Loucy (cell line): Measurements from ENCODE around the gene MED20.

Experiments used
- H2AFZ ChIP-seq: fragments of 200-600 bp; sonication (generic); 2 replicates; pipeline ENCODE4 v1.6.0; 2016; ENCODE audit warnings: antibody characterized with exemption, mild to moderate bottlenecking, low read length, moderate library complexity
- H3F3A ChIP-seq: fragments of 200-600 bp; 2 replicates; pipeline ENCODE4 v1.6.0; 2016; ENCODE audit warnings: antibody characterized with exemption, low read depth, mild to moderate bottlenecking
- H3K27me3 ChIP-seq: fragments of 200-600 bp; sonication (generic); 2 replicates; pipeline ENCODE4 v1.6.1; 2014; ENCODE audit warnings: low read length, mild to moderate bottlenecking; ENCODE audit not compliant: insufficient read depth, poor library complexity, severe bottlenecking
- H3K36me3 ChIP-seq: fragments of 200-600 bp; sonication (generic); 2 replicates; pipeline ENCODE4 v1.6.1; 2016; ENCODE audit warnings: low read length; ENCODE audit not compliant: insufficient read depth
- H3K4me1 ChIP-seq: fragments of 200-600 bp; sonication (generic); 2 replicates; pipeline ENCODE4 v1.5.1; 2014; ENCODE audit warnings: low read length, mild to moderate bottlenecking; ENCODE audit not compliant: insufficient read depth, poor library complexity, severe bottlenecking
- H3K4me2 ChIP-seq: fragments of 200-600 bp; sonication (generic); 2 replicates; pipeline ENCODE4 v1.6.0; 2014; ENCODE audit warnings: antibody characterized with exemption, low read length, low read depth, mild to moderate bottlenecking; ENCODE audit not compliant: poor library complexity, severe bottlenecking
- H3K4me3 ChIP-seq: fragments of 200-600 bp; sonication (generic); 2 replicates; pipeline ENCODE4 v1.5.1; 2014; ENCODE audit warnings: low read length, mild to moderate bottlenecking, mixed read lengths; ENCODE audit not compliant: poor library complexity, severe bottlenecking
- H3K79me2 ChIP-seq: fragments of 200-600 bp; sonication (generic); 2 replicates; pipeline ENCODE4 v1.6.1; 2014; ENCODE audit warnings: low read length; ENCODE audit not compliant: insufficient read depth
- H3K9ac ChIP-seq: fragments of 200-600 bp; sonication (generic); 2 replicates; pipeline ENCODE4 v1.6.0; 2014; ENCODE audit warnings: mild to moderate bottlenecking, low read depth, low read length, moderate library complexity; ENCODE audit not compliant: poor library complexity, severe bottlenecking
- H3K9me2 ChIP-seq: fragments of 200-600 bp; sonication (generic); replicated peaks from 2 replicates; pipeline ENCODE4 v1.6.1; 2016; ENCODE audit warnings: low read depth, low read length, mixed read lengths
- H3K9me3 ChIP-seq: fragments of 200-600 bp; sonication (generic); 2 replicates; pipeline ENCODE4 v1.6.1; 2014; ENCODE audit warnings: mild to moderate bottlenecking, antibody characterized with exemption, low read length, low read depth; ENCODE audit not compliant: insufficient read depth
- H4K20me1 ChIP-seq: fragments of 200-600 bp; sonication (generic); 2 replicates; pipeline ENCODE4 v1.6.0; 2014; ENCODE audit warnings: antibody characterized with exemption, low read length, mild to moderate bottlenecking; ENCODE audit not compliant: insufficient read depth, poor library complexity, severe bottlenecking
- EZH2phosphoT487 ChIP-seq: fragments of 200-600 bp; IDR thresholded peaks from 2 replicates; pipeline ENCODE4 v1.6.1; 2018; ENCODE audit warnings: antibody characterized with exemption, mild to moderate bottlenecking, moderate library complexity, borderline replicate concordance
- TF ChIP-seq, protein P1 (sequence below): fragments of 200-600 bp; sonication (generic); conservative IDR thresholded peaks from 2 replicates; pipeline ENCODE4 v1.5.1; 2014; ENCODE audit warnings: mild to moderate bottlenecking, antibody characterized with exemption, low read length

Gene MED20

DNA sequence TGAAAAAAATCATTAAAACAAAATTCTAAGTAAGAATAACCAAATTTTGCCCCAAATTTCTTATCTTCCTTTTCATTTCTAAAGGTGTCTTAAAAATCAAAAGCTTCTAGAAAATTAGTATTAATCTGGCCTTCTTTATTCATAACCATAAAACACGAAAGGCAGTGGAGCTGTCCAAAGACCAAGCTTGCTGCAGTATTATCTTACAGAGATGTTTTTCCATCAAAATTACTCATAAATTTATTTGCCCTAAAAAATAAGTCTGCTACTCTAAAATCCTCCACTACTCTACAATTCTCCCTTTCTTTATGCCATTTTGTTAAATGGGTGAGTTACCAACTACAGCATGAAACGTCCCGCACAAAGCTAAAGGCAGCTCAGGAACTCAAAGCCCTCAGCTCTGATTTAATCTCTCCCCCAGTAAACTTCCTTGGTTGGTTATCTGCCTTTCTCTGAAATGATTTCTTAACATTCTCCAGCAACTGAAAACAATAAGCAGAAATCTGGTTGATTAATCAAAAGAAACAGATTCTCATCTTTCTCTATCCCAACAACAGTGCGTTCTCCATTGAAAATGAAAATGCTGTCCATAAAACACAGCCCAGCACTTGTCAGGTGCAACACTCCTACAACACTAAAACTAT lies 27.9 kb downstream of the MED20 start:
- peaks cover 55% of the 10 kb centered on the region for H3K79me2 ChIP-seq
- H3K4me3 ChIP-seq = peak overlapping the region; percentile 78
- H3F3A ChIP-seq = no peaks in the 10 kb centered on the region
- peak overlapping the region; percentile 94 for H3K4me2 ChIP-seq
- no peaks in the 10 kb centered on the region for H3K9me3 ChIP-seq
- peak overlapping the region; percentile 76 for H3K9ac ChIP-seq
- no peaks in the 10 kb centered on the region for H3K27me3 ChIP-seq
- peaks cover 9% of the 10 kb centered on the region for H4K20me1 ChIP-seq
- no peaks in the 10 kb centered on the region for H3K9me2 ChIP-seq
- H3K4me1 ChIP-seq = peaks cover 50% of the 10 kb centered on the region
- no peak for TF ChIP-seq EZH2phosphoT487
- TF ChIP-seq, protein P1, sequence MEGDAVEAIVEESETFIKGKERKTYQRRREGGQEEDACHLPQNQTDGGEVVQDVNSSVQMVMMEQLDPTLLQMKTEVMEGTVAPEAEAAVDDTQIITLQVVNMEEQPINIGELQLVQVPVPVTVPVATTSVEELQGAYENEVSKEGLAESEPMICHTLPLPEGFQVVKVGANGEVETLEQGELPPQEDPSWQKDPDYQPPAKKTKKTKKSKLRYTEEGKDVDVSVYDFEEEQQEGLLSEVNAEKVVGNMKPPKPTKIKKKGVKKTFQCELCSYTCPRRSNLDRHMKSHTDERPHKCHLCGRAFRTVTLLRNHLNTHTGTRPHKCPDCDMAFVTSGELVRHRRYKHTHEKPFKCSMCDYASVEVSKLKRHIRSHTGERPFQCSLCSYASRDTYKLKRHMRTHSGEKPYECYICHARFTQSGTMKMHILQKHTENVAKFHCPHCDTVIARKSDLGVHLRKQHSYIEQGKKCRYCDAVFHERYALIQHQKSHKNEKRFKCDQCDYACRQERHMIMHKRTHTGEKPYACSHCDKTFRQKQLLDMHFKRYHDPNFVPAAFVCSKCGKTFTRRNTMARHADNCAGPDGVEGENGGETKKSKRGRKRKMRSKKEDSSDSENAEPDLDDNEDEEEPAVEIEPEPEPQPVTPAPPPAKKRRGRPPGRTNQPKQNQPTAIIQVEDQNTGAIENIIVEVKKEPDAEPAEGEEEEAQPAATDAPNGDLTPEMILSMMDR = no peak
- no peaks in the 10 kb centered on the region for H3K36me3 ChIP-seq
- H2AFZ ChIP-seq = no peak overlapping the region

DNA sequence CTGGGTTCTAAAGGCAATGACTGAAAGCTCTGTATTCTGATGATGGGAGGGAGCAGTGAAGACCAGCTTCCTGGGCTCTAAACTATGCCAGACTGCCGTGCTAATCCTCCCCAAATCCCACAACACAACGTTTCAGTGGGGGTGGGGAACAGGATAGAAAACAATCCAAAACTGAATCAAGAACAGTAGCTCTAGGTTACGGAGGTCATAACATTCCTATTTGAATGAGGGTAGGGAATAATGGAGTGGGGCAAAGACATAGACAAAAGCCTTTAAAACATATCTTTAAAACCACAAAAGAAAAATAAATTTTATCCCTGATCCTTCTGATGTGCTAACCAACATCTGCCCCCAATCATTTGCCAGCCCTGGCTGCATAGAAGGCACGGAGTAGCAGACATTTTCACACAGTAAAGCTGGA lies 33.6 kb downstream of the MED20 start:
- Histone ChIP-seq H3F3A (no peaks in the 10 kb centered on the region), H2AFZ (no peak overlapping the region), H3K27me3 (no peaks in the 10 kb centered on the region), H3K9me3 (no peaks in the 10 kb centered on the region), H3K9me2 (no peaks in the 10 kb centered on the region), H3K9ac (peak overlapping the region; percentile 50), H3K79me2 (peaks cover 50% of the 10 kb centered on the region; the same call in 1 of the 2 replicates), H3K4me2 (no peak overlapping the region), H3K4me1 (peaks cover 26% of the 10 kb centered on the region), H4K20me1 (peaks cover 4% of the 10 kb centered on the region), H3K36me3 (no peaks in the 10 kb centered on the region), H3K4me3 (no peak overlapping the region)
- TF ChIP-seq EZH2phosphoT487 = no peak
- TF ChIP-seq, protein P1 = no peak

DNA sequence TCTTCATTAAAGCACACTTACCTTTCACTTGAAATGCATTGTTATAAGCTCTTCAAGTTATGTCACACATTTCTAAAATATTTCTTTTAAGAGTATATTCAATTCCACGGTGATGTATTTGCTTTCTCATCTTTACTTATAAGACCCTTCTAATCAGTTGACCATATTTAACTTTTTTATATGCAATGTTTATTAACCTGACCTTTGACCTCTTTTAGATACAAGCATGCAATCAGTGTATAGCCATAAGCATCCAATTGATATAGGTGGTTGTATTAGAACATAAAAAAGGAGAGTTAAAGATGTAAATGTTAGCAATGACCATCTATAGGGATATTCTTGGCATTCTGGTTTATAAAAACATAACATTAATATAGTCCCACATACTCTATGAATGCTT lies 35.0 kb downstream of the MED20 start:
- H3K36me3 ChIP-seq = no peaks in the 10 kb centered on the region

More for the DNA sequence above, 35.0 kb downstream of the MED20 start:
- peaks cover 36% of the 10 kb centered on the region; the same call in 1 of the 2 replicates for H3K79me2 ChIP-seq
- H3K4me1 ChIP-seq = peaks cover 12% of the 10 kb centered on the region
- H2AFZ ChIP-seq = no peak overlapping the region
- no peak overlapping the region for H3K9ac ChIP-seq
- H4K20me1 ChIP-seq = no peaks in the 10 kb centered on the region
- H3K9me2 ChIP-seq = no peaks in the 10 kb centered on the region
- H3F3A ChIP-seq = no peaks in the 10 kb centered on the region
- TF ChIP-seq, protein P1 = no peak
- no peak for TF ChIP-seq EZH2phosphoT487
- H3K4me2 ChIP-seq = no peak overlapping the region
- no peak overlapping the region for H3K4me3 ChIP-seq
- no peaks in the 10 kb centered on the region for H3K27me3 ChIP-seq
- H3K9me3 ChIP-seq = no peaks in the 10 kb centered on the region
